PC-3 (cell line): ENCODE data around the gene RDH12.

Experiments used
- EZH2 ChIP-seq: fragments of 300-600 bp; sonication (generic); IDR thresholded peaks from one replicate; pipeline ENCODE4 v1.6.1; 2017; ENCODE audit warnings: antibody characterized with exemption, mild to moderate bottlenecking, low read length; ENCODE audit not compliant: unreplicated experiment
- EZH2phosphoT487 ChIP-seq: fragments of 300-600 bp; sonication (generic); IDR thresholded peaks from 2 replicates; pipeline ENCODE4 v1.6.1; 2018; ENCODE audit warnings: mild to moderate bottlenecking, antibody characterized with exemption, low read length, borderline replicate concordance
- TF ChIP-seq, protein P1 (sequence below): fragments of 300-600 bp; sonication (generic); conservative IDR thresholded peaks from 2 replicates; pipeline ENCODE4 v1.5.1; 2017; ENCODE audit warnings: antibody characterized with exemption, low read depth, mild to moderate bottlenecking, low read length

- TF ChIP-seq, protein P1, sequence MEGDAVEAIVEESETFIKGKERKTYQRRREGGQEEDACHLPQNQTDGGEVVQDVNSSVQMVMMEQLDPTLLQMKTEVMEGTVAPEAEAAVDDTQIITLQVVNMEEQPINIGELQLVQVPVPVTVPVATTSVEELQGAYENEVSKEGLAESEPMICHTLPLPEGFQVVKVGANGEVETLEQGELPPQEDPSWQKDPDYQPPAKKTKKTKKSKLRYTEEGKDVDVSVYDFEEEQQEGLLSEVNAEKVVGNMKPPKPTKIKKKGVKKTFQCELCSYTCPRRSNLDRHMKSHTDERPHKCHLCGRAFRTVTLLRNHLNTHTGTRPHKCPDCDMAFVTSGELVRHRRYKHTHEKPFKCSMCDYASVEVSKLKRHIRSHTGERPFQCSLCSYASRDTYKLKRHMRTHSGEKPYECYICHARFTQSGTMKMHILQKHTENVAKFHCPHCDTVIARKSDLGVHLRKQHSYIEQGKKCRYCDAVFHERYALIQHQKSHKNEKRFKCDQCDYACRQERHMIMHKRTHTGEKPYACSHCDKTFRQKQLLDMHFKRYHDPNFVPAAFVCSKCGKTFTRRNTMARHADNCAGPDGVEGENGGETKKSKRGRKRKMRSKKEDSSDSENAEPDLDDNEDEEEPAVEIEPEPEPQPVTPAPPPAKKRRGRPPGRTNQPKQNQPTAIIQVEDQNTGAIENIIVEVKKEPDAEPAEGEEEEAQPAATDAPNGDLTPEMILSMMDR = no peak
- no peak for TF ChIP-seq EZH2
- TF ChIP-seq EZH2phosphoT487 = no peak
Observed at GRCh38 chr14:67728258-67728657, 26.6 kb downstream of the RDH12 start.
